RWPE2 (cell line): ENCODE measurements around the gene PVALB.
A peak's percentile ranks its signal among the peaks of the same experiment; 100 is the strongest.

Experiments used
- ATAC-seq: fragments of 200-7000 bp; cut with Tn5 transposase; 3 replicates; pipeline ENCODE4 v1.9.1; 2021; ENCODE audit warnings: low read depth
- DNase-seq: peaks from one replicate; pipeline ENCODE4 v3.0.0-alpha.2; 2020; ENCODE audit warnings: low spot score
- H3K27ac ChIP-seq: fragments of 450-650 bp; 2 replicates; pipeline ENCODE4 v1.5.1; 2017; ENCODE audit warnings: mild to moderate bottlenecking; ENCODE audit not compliant: poor library complexity, severe bottlenecking
- H3K27me3 ChIP-seq: fragments of 250-450 bp; sonication (Bioruptor Pico); 2 replicates; pipeline ENCODE4 v1.5.1; 2021; ENCODE audit warnings: mild to moderate bottlenecking, moderate library complexity; ENCODE audit not compliant: insufficient read depth, poor library complexity, severe bottlenecking
- H3K36me3 ChIP-seq: fragments of 250-450 bp; sonication (Bioruptor Pico); 2 replicates; pipeline ENCODE4 v1.5.1; 2020; ENCODE audit warnings: low read depth, mild to moderate bottlenecking, moderate library complexity
- H3K4me1 ChIP-seq: fragments of 250-450 bp; sonication (Bioruptor Pico); 2 replicates; pipeline ENCODE4 v1.5.1; 2021; ENCODE audit warnings: mild to moderate bottlenecking, moderate library complexity; ENCODE audit not compliant: insufficient read depth, poor library complexity, severe bottlenecking
- H3K4me3 ChIP-seq: fragments of 250-450 bp; sonication (Bioruptor Pico); 2 replicates; pipeline ENCODE4 v1.5.1; 2021; ENCODE audit warnings: mild to moderate bottlenecking, moderate library complexity; ENCODE audit not compliant: severe bottlenecking
- H3K9me3 ChIP-seq: fragments of 250-450 bp; sonication (Bioruptor Pico); 2 replicates; pipeline ENCODE4 v1.5.1; 2021; ENCODE audit warnings: mild to moderate bottlenecking, moderate library complexity; ENCODE audit not compliant: severe bottlenecking
- TF ChIP-seq, protein P1 (sequence below): fragments of 450-650 bp; IDR thresholded peaks from one replicate; pipeline ENCODE4 v1.5.1; 2017; ENCODE audit warnings: mild to moderate bottlenecking, moderate library complexity; ENCODE audit not compliant: poor library complexity, severe bottlenecking

PVALB gene

GRCh38 chr22:36769541-36770512, 47.0 kb downstream of the PVALB start:
- H3K36me3 ChIP-seq = no peaks in the 10 kb centered on the region
- H3K9me3 ChIP-seq = no peaks in the 10 kb centered on the region
- DNase-seq (peak; percentile 50), ATAC-seq (no peak)
- H3K4me1 ChIP-seq = peaks cover 1% of the 10 kb centered on the region
- no peaks in the 10 kb centered on the region for H3K27me3 ChIP-seq
- no peak overlapping the region for H3K27ac ChIP-seq
- no peak overlapping the region for H3K4me3 ChIP-seq
- TF ChIP-seq, protein P1, sequence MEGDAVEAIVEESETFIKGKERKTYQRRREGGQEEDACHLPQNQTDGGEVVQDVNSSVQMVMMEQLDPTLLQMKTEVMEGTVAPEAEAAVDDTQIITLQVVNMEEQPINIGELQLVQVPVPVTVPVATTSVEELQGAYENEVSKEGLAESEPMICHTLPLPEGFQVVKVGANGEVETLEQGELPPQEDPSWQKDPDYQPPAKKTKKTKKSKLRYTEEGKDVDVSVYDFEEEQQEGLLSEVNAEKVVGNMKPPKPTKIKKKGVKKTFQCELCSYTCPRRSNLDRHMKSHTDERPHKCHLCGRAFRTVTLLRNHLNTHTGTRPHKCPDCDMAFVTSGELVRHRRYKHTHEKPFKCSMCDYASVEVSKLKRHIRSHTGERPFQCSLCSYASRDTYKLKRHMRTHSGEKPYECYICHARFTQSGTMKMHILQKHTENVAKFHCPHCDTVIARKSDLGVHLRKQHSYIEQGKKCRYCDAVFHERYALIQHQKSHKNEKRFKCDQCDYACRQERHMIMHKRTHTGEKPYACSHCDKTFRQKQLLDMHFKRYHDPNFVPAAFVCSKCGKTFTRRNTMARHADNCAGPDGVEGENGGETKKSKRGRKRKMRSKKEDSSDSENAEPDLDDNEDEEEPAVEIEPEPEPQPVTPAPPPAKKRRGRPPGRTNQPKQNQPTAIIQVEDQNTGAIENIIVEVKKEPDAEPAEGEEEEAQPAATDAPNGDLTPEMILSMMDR = no peak

DNA sequence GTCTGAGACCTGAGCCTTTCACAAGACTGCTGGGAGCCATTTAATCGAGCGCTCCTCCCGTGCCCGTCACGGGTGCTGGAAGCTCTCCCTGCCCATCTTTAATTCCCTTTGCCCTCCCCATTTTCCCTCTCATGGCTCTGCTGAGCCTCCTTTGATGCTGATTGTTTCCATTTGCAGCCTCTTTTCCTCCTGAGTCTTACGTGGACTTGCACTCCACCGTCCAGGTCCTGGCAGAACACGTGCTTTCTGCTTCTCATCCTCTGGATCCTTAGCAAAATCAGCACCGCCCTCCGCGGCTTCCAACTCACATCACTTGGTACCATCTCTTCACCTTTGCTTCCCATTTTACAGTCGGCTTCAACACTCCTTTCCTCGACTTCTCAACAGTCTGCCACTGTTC, 48.2 kb downstream of the PVALB start:
- H3K4me3 ChIP-seq = no peak overlapping the region
- DNase-seq (peak; percentile 19), ATAC-seq (no peak)
- H3K9me3 ChIP-seq = no peaks in the 10 kb centered on the region
- H3K36me3 ChIP-seq = no peaks in the 10 kb centered on the region
- H3K4me1 ChIP-seq = peaks cover 9% of the 10 kb centered on the region
- TF ChIP-seq, protein P1 = no peak
- H3K27me3 ChIP-seq = no peaks in the 10 kb centered on the region
- no peak overlapping the region for H3K27ac ChIP-seq

DNA sequence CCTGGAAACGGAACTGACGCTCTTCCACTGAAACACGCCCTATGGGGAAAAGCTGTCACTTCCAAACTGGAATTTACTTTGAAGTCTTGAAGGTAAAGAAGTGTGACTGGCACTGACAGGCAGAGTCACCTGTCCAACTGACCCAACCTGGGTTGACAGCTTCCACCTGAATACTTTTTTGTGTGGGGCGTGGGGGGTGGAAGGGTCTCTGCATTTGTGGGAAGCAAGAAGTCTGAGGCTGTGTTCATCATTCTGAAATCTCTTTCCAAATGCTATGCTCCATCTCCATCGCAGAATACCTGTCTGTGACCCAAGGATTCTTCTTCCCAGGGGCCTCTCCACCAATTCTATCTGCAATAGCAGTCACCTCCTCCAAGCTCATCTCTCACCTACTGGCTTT, 48.7 kb downstream of the PVALB start:
- no peak for ATAC-seq
- H3K4me1 ChIP-seq = peaks cover 14% of the 10 kb centered on the region
- H3K36me3 ChIP-seq = no peaks in the 10 kb centered on the region
- TF ChIP-seq, protein P1 = no peak
- DNase-seq = peak; percentile 14
- H3K9me3 ChIP-seq = no peaks in the 10 kb centered on the region
- no peak overlapping the region for H3K27ac ChIP-seq
- H3K27me3 ChIP-seq = no peaks in the 10 kb centered on the region
- no peak overlapping the region for H3K4me3 ChIP-seq

- Histone ChIP-seq H3K36me3 (no peaks in the 10 kb centered on the region), H3K27me3 (no peaks in the 10 kb centered on the region), H3K9me3 (no peaks in the 10 kb centered on the region), H3K27ac (no peak overlapping the region), H3K4me3 (no peak overlapping the region), H3K4me1 (peaks cover 15% of the 10 kb centered on the region)
- DNase-seq (peak; percentile 20), ATAC-seq (no peak)
- TF ChIP-seq, protein P1 = no peak
Measured at GRCh38 chr22:36767035-36767775, 49.6 kb downstream of the PVALB start.
